Peyer's patch (tissue), 4 donors: ENCODE data around the gene LCN6. TPM values are rescaled to one million over a fixed set of nuclear protein-coding genes. Genes with fewer than 3 reads are reported as not detected.

ENCODE experiments used
- DNase-seq, 3 donors: peaks; one replicate each; pipeline ENCODE4 v3.0.0-alpha.2; 2017 to 2019
- H3K27ac ChIP-seq, 4 donors: fragments of 200-600 bp; sonication (generic); one replicate each; pipeline ENCODE4 v1.5.1; 2016 to 2019
- H3K27me3 ChIP-seq, 2 donors: fragments of 200-600 bp; sonication (generic); one replicate each; pipeline ENCODE4 v1.5.1; 2019
- H3K36me3 ChIP-seq, 3 donors: fragments of 200-600 bp; sonication (generic); one replicate each; pipeline ENCODE4 v1.5.1; 2016 to 2019
- H3K4me1 ChIP-seq, 4 donors: fragments of 200-600 bp; sonication (generic); one replicate each; pipeline ENCODE4 v1.5.1; 2016 to 2019
- H3K4me3 ChIP-seq, 4 donors: fragments of 200-600 bp; sonication (generic); 1 replicate in 3 of 4; 2 replicates in 1 of 4; pipeline ENCODE4 v1.5.1; 2016 to 2019; ENCODE audit warnings: mild to moderate bottlenecking in 1 of 4
- H3K9me3 ChIP-seq, 4 donors: fragments of 200-600 bp; sonication (generic); one replicate each; pipeline ENCODE4 v1.5.1; 2016 to 2019; ENCODE audit warnings: mild to moderate bottlenecking in 1 of 4
- POLR2A ChIP-seq, 2 donors: fragments of 450-650 bp; IDR thresholded peaks; one replicate each; pipeline ENCODE4 v1.5.1; 2017; ENCODE audit warnings: antibody characterized with exemption in 2 of 2, mild to moderate bottlenecking in 2 of 2, moderate library complexity in 2 of 2
- total RNA-seq, 4 donors: library from RNA; depleted of rRNA; stranded (reverse); fragments of >200 nt; gene quantifications; one replicate each; pipeline ENCODE4 v1.1.0, GENCODE V29; 2016
- TF ChIP-seq, protein P1 (sequence below), 6 experiments: fragments of 450-650 bp in 4 of 6; fragments of 200-600 bp in 2 of 6; sonication (generic) in 1 of 6; IDR thresholded peaks; one replicate each; pipeline ENCODE4 v1.5.1; 2017 to 2019; ENCODE audit warnings: antibody characterized with exemption in 6 of 6, mild to moderate bottlenecking in 3 of 6, moderate library complexity in 1 of 6

Gene LCN6
- total RNA-seq, 4 donors from 2014 or later = 4.7 to 17.3 (median 5.6) TPM

DNA sequence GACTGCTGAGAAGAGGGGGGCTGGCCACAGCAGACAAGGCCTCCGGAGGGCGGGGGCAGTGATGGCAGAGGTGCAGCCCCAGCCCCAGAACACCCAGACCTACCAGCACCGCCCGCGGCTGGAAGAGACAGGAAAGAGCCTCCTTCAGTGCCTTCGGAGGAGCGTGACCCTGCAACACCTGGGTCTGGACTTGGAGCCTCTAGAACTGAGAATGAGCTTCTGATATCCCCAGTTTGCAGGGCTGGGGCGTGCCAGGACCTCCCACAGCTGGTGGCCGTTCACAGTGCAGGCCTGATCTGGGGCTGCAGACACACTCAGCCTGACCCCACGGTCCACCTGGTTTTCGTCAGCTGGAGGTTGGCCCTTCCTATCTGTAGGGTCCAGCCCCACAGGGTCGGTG, 14.7 kb downstream of the LCN6 start:
- Histone ChIP-seq H3K27ac (no peak overlapping the region), H3K36me3 (no peaks in the 10 kb centered on the region), H3K4me3 (no peak overlapping the region), H3K9me3 (no peaks in the 10 kb centered on the region), H3K27me3 (no peaks in the 10 kb centered on the region), H3K4me1 (peaks cover 0 to 7% (median 3%) of the 10 kb centered on the region in 4 donors)
- DNase-seq = no peak
- TF ChIP-seq, protein P1, sequence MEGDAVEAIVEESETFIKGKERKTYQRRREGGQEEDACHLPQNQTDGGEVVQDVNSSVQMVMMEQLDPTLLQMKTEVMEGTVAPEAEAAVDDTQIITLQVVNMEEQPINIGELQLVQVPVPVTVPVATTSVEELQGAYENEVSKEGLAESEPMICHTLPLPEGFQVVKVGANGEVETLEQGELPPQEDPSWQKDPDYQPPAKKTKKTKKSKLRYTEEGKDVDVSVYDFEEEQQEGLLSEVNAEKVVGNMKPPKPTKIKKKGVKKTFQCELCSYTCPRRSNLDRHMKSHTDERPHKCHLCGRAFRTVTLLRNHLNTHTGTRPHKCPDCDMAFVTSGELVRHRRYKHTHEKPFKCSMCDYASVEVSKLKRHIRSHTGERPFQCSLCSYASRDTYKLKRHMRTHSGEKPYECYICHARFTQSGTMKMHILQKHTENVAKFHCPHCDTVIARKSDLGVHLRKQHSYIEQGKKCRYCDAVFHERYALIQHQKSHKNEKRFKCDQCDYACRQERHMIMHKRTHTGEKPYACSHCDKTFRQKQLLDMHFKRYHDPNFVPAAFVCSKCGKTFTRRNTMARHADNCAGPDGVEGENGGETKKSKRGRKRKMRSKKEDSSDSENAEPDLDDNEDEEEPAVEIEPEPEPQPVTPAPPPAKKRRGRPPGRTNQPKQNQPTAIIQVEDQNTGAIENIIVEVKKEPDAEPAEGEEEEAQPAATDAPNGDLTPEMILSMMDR (IDR thresholded peaks at IDR 0.05) = no peak
- TF ChIP-seq POLR2A (IDR thresholded peaks at IDR 0.05) = no peak

DNA sequence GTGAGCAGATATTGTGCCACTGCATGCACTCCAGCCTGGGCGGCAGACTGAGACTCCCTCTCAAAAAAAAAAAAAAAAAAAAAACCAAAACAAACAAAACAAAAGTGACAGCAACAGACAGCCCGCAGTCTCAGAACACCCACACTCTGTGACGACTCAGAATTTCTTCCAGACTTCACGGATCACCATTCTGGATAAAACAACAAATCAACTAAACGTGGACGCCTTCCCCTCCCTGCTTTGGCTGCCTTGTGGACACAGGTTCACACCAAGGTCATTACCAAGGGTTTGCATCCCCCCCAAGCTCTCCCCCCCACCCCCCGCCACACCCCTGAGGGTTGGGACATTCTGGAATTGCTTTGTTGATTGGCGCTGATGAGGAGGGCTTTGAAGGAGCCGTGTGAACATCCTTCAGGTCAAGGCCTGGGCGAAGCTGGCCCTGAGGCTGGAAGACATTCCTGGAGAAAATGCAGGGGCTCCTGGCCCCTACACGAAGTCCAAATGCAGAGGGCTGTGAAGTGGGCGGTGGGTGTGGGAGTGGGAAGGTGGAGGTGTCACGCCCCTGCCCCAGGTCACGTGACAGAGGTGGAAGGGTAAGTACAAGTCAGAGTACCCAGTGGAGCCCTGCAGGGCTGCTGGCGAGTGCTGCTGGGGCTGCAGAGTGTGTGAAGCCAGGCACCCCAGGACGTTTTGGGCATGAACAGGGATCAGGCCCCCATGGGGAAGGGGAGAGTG, 15.7 kb downstream of the LCN6 start:
- DNase-seq = no peak
- Histone ChIP-seq H3K9me3 (no peaks in the 10 kb centered on the region), H3K27me3 (no peaks in the 10 kb centered on the region), H3K27ac (no peak overlapping the region), H3K4me1 (peaks cover 0 to 10% (median 4%) of the 10 kb centered on the region in 4 donors), H3K36me3 (no peaks in the 10 kb centered on the region), H3K4me3 (no peak overlapping the region)
- TF ChIP-seq, protein P1 (IDR thresholded peaks at IDR 0.05) = no peak
- no peak for TF ChIP-seq POLR2A (IDR thresholded peaks at IDR 0.05)

DNA sequence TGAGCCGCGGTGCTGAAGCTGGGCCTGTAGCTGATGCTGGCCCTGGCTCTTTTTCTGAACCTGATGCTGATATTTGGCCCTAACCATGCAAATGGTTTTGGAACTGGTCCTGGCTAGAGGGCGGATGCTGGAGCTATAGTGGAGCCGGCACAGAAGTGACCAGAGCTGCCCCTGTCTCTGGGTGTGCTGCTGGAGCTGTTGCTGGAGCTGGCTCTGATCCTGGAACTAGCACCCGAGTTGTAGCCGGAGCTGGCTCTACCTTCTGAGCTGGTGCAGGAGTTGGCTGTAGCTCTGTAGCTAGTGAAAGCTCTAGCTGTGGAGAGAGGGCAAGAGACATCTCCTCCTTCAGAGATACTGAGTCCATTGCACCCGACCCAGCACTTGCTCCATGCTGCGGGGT, 18.4 kb downstream of the LCN6 start:
- H3K4me3 ChIP-seq = no peak overlapping the region
- H3K27me3 ChIP-seq = no peaks in the 10 kb centered on the region
- no peak for DNase-seq
- peaks cover 0 to 14% (median 0%) of the 10 kb centered on the region in 3 donors for H3K36me3 ChIP-seq
- no peaks in the 10 kb centered on the region for H3K9me3 ChIP-seq
- TF ChIP-seq, protein P1 (IDR thresholded peaks at IDR 0.05) = no peak
- no peak for TF ChIP-seq POLR2A (IDR thresholded peaks at IDR 0.05)
- H3K4me1 ChIP-seq = peaks cover 0 to 32% (median 16%) of the 10 kb centered on the region in 4 donors
- no peak overlapping the region for H3K27ac ChIP-seq

DNA sequence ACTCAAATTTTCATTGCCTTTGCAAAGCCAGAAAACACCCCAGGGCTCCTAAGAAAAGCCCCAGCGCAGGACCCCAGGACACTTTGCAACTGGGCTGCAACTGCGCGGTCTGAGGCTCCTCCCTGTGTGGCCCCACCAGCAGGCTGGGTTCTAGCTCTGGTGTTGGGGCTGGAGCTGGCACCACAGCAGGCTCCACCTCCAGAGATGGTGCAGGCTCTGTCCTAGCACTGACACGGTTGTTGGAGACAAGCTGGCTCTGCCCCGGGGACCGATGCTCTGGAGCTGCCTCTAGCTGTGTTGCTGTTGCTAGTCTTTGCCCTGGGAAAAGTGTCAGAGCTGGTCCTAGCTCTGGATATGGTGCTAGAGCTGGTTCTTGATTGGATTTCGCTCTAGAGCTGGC, 19.2 kb downstream of the LCN6 start:
- TF ChIP-seq, protein P1 (IDR thresholded peaks at IDR 0.05) = no peak
- no peak for TF ChIP-seq POLR2A (IDR thresholded peaks at IDR 0.05)
- Histone ChIP-seq H3K9me3 (no peaks in the 10 kb centered on the region), H3K4me3 (peak overlapping the region in 3 of 4 donors; percentile 83 to 89 (median 86)), H3K27me3 (no peaks in the 10 kb centered on the region), H3K4me1 (peaks cover 0 to 32% (median 16%) of the 10 kb centered on the region in 4 donors), H3K36me3 (peaks cover 0 to 22% (median 0%) of the 10 kb centered on the region in 3 donors), H3K27ac (no peak overlapping the region)
- DNase-seq = no peak

DNA sequence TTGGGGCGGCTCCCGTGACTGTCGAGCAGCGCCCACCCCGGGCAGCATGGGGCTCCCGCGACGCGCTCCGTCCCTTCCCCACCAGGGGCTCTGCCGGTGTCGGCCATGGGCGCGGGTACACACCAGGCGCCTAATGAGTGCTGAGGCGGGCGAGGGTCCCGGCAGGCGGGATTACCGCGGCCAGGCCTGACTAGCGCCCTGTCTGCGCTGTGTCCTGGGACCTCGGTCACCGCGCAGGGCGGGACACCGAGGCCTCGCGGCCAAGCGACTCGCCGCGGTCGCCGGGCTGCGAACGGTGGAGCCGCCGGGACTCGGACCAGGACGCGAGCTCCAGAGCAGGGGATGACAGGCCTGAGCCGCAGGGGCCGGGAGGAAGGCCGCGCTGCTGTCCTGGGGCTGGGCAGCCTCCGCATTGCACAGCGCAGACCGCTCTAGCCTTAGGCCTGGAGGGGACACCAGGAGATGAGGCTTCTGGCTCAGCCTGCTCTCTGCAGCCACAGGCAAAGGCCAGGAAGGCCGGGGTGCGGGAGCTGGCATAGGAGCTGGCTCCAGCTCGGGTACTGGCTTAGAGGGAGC, 19.7 kb downstream of the LCN6 start:
- Histone ChIP-seq H3K36me3 (peaks cover 0 to 27% (median 0%) of the 10 kb centered on the region in 3 donors), H3K27me3 (no peaks in the 10 kb centered on the region), H3K4me3 (peak overlapping the region; percentile 81 to 89 (median 84)), H3K9me3 (no peaks in the 10 kb centered on the region), H3K27ac (peak overlapping the region; percentile 1 to 90 (median 78)), H3K4me1 (peaks cover 0 to 32% (median 16%) of the 10 kb centered on the region in 4 donors)
- DNase-seq = no peak
- TF ChIP-seq, protein P1 (IDR thresholded peaks at IDR 0.05) = no peak
- no peak for TF ChIP-seq POLR2A (IDR thresholded peaks at IDR 0.05)
